A549 (cell line): ENCODE results near the gene LAMA3.

Experiments
- CTCF ChIP-seq: fragments of >200 bp; sonication (Bioruptor Twin); formaldehyde crosslinking; IDR thresholded peaks from 3 replicates; pipeline ENCODE4 v1.5.1; 2016
- EHMT2 ChIP-seq: fragments of 200-600 bp; sonication (generic); IDR thresholded peaks from 2 replicates; pipeline ENCODE4 v1.6.1; 2016; ENCODE audit warnings: antibody characterized with exemption, low read depth, mild to moderate bottlenecking, moderate library complexity
- ELK1 ChIP-seq: fragments of 150-350 bp; IDR thresholded peaks from 2 replicates; pipeline ENCODE4 v1.6.1; 2014; ENCODE audit warnings: low read depth, mild to moderate bottlenecking, low read length
- EP300 ChIP-seq, 2 experiments: fragments of >200 bp; sonication (Bioruptor Twin); formaldehyde crosslinking; IDR thresholded peaks; 2 replicates in 1 of 2; 3 replicates in 1 of 2; pipeline ENCODE4 v1.6.1; 2016 to 2017
- POLR2AphosphoS2 ChIP-seq: conservative IDR thresholded peaks from 2 replicates; pipeline ENCODE4 v1.6.1; 2012; ENCODE audit warnings: low read length, improper control_type of control experiment, inconsistent platforms
- SREBF2 ChIP-seq: fragments of 450-650 bp; IDR thresholded peaks from 2 replicates; pipeline ENCODE4 v1.6.1; 2014; ENCODE audit warnings: mild to moderate bottlenecking, moderate library complexity
- TF ChIP-seq, protein P1 (sequence below): IDR thresholded peaks from 2 replicates; pipeline ENCODE4 v1.6.1; 2012

- no peak for TF ChIP-seq CTCF
- TF ChIP-seq, protein P1, sequence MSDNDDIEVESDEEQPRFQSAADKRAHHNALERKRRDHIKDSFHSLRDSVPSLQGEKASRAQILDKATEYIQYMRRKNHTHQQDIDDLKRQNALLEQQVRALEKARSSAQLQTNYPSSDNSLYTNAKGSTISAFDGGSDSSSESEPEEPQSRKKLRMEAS, result no peak
- TF ChIP-seq POLR2AphosphoS2, result no peak
- no peak for TF ChIP-seq EP300 (IDR thresholded peaks at IDR 0.05)
- TF ChIP-seq SREBF2, result no peak
- no peak for TF ChIP-seq ELK1
- no peak for TF ChIP-seq EHMT2
Measured at GRCh38 chr18:23776306-23776705, 87.1 kb downstream of the LAMA3 start.
